Adrenal gland (tissue), 5 donors: ENCODE data around the gene AMY1B.
"Not testable (repeated sequence)": the region's sequence is repeated elsewhere in the genome, so short reads cannot be mapped to it uniquely, and the experiment has no call there.

Experiments used
- CTCF ChIP-seq, 6 experiments: fragments of 450-650 bp in 4 of 6; fragments of 200-600 bp in 2 of 6; sonication (generic) in 1 of 6; IDR thresholded peaks; 1 replicate in 5 of 6; 2 replicates in 1 of 6; pipeline versions ENCODE4 v1.5.1 to v1.8.0; 2016 to 2021; ENCODE audit warnings: antibody characterized with exemption in 6 of 6, mild to moderate bottlenecking in 2 of 6, moderate library complexity in 1 of 6
- POLR2A ChIP-seq, 2 donors: fragments of 450-650 bp; IDR thresholded peaks; one replicate each; pipeline ENCODE4 v1.6.1; 2017; ENCODE audit warnings: antibody characterized with exemption in 2 of 2, mild to moderate bottlenecking in 2 of 2, moderate library complexity in 1 of 2
- donor health status: DM: no; HTN: no; CAD: no.

- TF ChIP-seq POLR2A, CTCF (IDR thresholded peaks at IDR 0.05): not testable (repeated sequence)
Observed at GRCh38 chr1:103707670-103708069, 11.7 kb upstream of the AMY1B start.
